DOHH2 (cell line): ENCODE results near the gene PMM2.
"Not testable (repeated sequence)": the region's sequence is repeated elsewhere in the genome, so short reads cannot be mapped to it uniquely, and the experiment has no call there.

Experiments
- EZH2phosphoT487 ChIP-seq: fragments of 200-600 bp; sonication (generic); IDR thresholded peaks from 2 replicates; pipeline ENCODE4 v1.6.1; 2017; ENCODE audit warnings: borderline replicate concordance, mild to moderate bottlenecking, antibody characterized with exemption, low read length, moderate library complexity, mixed read lengths
- TF ChIP-seq, protein P1 (sequence below): fragments of 200-600 bp; sonication (generic); IDR thresholded peaks from one replicate; pipeline ENCODE4 v1.5.1; 2014; ENCODE audit warnings: antibody characterized with exemption, mild to moderate bottlenecking, low read depth, low read length; ENCODE audit not compliant: poor library complexity, severe bottlenecking

DNA sequence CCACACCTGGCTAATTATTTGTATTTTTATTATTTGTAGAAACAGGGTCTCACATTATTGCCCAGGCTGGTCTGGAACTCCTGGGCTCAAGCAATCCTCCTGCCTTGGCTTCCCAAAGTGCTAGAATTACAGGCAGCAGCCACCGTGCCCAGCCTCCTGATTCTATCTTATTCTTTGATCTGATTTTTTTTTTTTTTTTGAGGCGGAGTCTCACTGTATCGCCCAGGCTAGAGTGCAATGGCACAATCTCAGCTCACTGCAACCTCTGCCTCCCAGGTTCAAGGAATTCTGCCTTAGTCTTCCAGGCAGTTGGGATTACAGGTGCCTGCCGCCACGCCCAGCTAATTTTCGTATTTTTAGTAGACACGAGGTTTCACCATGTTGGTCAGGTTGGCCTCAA lies 77.7 kb downstream of the PMM2 start:
- TF ChIP-seq, protein P1, sequence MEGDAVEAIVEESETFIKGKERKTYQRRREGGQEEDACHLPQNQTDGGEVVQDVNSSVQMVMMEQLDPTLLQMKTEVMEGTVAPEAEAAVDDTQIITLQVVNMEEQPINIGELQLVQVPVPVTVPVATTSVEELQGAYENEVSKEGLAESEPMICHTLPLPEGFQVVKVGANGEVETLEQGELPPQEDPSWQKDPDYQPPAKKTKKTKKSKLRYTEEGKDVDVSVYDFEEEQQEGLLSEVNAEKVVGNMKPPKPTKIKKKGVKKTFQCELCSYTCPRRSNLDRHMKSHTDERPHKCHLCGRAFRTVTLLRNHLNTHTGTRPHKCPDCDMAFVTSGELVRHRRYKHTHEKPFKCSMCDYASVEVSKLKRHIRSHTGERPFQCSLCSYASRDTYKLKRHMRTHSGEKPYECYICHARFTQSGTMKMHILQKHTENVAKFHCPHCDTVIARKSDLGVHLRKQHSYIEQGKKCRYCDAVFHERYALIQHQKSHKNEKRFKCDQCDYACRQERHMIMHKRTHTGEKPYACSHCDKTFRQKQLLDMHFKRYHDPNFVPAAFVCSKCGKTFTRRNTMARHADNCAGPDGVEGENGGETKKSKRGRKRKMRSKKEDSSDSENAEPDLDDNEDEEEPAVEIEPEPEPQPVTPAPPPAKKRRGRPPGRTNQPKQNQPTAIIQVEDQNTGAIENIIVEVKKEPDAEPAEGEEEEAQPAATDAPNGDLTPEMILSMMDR = not testable (repeated sequence)
- not testable (repeated sequence) for TF ChIP-seq EZH2phosphoT487
